ENCODE data around the gene TVP23B. TPM values are rescaled to one million over a fixed set of nuclear protein-coding genes. Genes with fewer than 3 reads are reported as not detected.

TVP23B gene
- total RNA-seq, 2 donors from 2014 or later: 40.7 to 41.8 TPM

Other genes with a start within 250 kb of the TVP23B start
- gene TBC1D28, start 136.8 kb upstream of the TVP23B start, total RNA-seq: not detected
- 1 to 10 TPM; 1.5 TPM for gene FOXO3B, start 98.9 kb upstream of the TVP23B start, total RNA-seq
- under 1 TPM in 1 of 2 donors, not detected in 1; 0.09 TPM for gene FBXW10, start 37.1 kb upstream of the TVP23B start, total RNA-seq
- 10 to 100 TPM; 27.1 to 31.5 TPM for gene PRPSAP2, start 76.9 kb downstream of the TVP23B start, total RNA-seq
- gene SLC5A10, start 171.0 kb downstream of the TVP23B start, total RNA-seq: under 1 TPM in 1 of 2 donors, not detected in 1; 0.31 TPM
- gene FAM83G, start 223.6 kb downstream of the TVP23B start, total RNA-seq: 10 to 100 TPM; 29.7 to 34.7 TPM

Data from left colon (tissue), 2 donors.